ENCODE data around the gene INSYN2B. TPM values are rescaled to one million over a fixed set of nuclear protein-coding genes. Genes with fewer than 3 reads are reported as not detected.

The INSYN2B gene
- total RNA-seq, 2 experiments from 2014 or later: not detected

DNA sequence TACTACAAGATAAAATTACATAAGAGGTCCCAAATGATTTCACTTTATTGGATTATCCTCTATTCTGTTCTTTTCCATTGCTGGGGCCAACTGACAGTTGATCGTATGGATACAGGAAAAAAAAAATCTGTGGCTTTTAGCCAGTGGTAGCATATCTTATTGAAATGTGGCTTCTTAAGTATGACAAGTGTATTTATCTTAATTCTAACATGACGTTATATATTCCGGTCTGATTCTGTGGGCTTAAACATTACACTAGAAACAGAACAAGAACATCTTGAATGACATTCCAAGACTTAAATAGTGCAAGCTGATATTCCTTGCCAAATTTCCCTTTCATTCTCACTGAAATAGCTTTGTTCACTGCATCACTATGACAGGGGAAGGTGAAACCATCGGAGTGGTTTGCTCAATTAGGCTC lies 117.9 kb downstream of the INSYN2B start:
- ChIA-PET CTCF (no interaction called here), POLR2A (no interaction called here)
- Mint-ChIP-seq H3K4me1 (ENCODE audit: low read depth) (peaks cover 14% of the 10 kb centered on the region), H3K36me3 (ENCODE audit: low read depth) (peaks cover 30% of the 10 kb centered on the region), H3K27me3 (no peaks in the 10 kb centered on the region), H3K4me3 (no peak overlapping the region), H3K9me3 (no peaks in the 10 kb centered on the region), H3K27ac (no peak overlapping the region)
- no peak for DNase-seq
- ATAC-seq: no peak
- intact Hi-C loops (cut with micrococcal nuclease): no loop called here
- TF ChIP-seq, protein P1, sequence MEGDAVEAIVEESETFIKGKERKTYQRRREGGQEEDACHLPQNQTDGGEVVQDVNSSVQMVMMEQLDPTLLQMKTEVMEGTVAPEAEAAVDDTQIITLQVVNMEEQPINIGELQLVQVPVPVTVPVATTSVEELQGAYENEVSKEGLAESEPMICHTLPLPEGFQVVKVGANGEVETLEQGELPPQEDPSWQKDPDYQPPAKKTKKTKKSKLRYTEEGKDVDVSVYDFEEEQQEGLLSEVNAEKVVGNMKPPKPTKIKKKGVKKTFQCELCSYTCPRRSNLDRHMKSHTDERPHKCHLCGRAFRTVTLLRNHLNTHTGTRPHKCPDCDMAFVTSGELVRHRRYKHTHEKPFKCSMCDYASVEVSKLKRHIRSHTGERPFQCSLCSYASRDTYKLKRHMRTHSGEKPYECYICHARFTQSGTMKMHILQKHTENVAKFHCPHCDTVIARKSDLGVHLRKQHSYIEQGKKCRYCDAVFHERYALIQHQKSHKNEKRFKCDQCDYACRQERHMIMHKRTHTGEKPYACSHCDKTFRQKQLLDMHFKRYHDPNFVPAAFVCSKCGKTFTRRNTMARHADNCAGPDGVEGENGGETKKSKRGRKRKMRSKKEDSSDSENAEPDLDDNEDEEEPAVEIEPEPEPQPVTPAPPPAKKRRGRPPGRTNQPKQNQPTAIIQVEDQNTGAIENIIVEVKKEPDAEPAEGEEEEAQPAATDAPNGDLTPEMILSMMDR (IDR thresholded peaks at IDR 0.05): no peak

GRCh38 chr5:169861934-169862333 lies 118.4 kb downstream of the INSYN2B start:
- H3K4me1 Mint-ChIP-seq (ENCODE audit: low read depth): peaks cover 18% of the 10 kb centered on the region
- ATAC-seq: no peak

GRCh38 chr5:169861433-169861832 lies 118.9 kb downstream of the INSYN2B start:
- no peaks in the 10 kb centered on the region for H3K9me3 Mint-ChIP-seq
- TF ChIP-seq, protein P1 (IDR thresholded peaks at IDR 0.05): no peak
- no peak overlapping the region for H3K27ac Mint-ChIP-seq
- peaks cover 31% of the 10 kb centered on the region for H3K36me3 Mint-ChIP-seq (ENCODE audit: low read depth)
- POLR2A ChIA-PET: no interaction called here
- ATAC-seq (no peak), DNase-seq (no peak)
- peaks cover 21% of the 10 kb centered on the region for H3K4me1 Mint-ChIP-seq (ENCODE audit: low read depth)
- H3K27me3 Mint-ChIP-seq: no peaks in the 10 kb centered on the region
- intact Hi-C loops (cut with micrococcal nuclease): no loop called here
- CTCF ChIA-PET: no interaction called here
- no peak overlapping the region for H3K4me3 Mint-ChIP-seq

More at GRCh38 chr5:169861934-169862333, 118.4 kb downstream of the INSYN2B start:
- no peak for DNase-seq
- ChIA-PET POLR2A (no interaction called here), CTCF (no interaction called here)
- H3K9me3 Mint-ChIP-seq: no peaks in the 10 kb centered on the region
- no peak overlapping the region for H3K4me3 Mint-ChIP-seq
- intact Hi-C loops (cut with micrococcal nuclease): no loop called here
- no peak overlapping the region for H3K27ac Mint-ChIP-seq
- H3K36me3 Mint-ChIP-seq (ENCODE audit: low read depth): peaks cover 32% of the 10 kb centered on the region
- TF ChIP-seq, protein P1 (IDR thresholded peaks at IDR 0.05): no peak
- no peaks in the 10 kb centered on the region for H3K27me3 Mint-ChIP-seq

DNA sequence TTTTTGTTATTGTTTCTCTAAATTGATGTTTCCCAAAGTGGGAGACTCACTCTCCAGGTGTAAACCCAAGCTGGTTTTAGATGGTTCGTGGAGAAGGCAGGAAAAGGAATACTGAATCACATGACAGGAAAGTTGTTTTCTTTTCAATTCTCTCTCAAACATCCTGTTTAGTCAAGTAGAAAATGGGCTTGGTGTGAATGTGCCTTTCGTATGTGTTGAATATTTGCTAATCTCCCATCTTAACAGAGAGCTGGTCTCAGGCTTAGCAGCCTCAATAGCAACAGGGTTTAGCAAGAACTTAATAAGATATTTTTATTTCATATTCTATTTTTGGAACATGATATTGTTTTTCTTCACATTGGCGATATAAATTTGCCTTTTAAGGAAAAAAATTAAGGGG lies 119.7 kb downstream of the INSYN2B start:
- no peak for ATAC-seq
- POLR2A ChIA-PET: no interaction called here
- TF ChIP-seq, protein P1 (IDR thresholded peaks at IDR 0.05): no peak
- H3K27ac Mint-ChIP-seq: no peak overlapping the region
- intact Hi-C loops (cut with micrococcal nuclease): no loop called here
- peaks cover 37% of the 10 kb centered on the region for H3K36me3 Mint-ChIP-seq (ENCODE audit: low read depth)
- peaks cover 27% of the 10 kb centered on the region for H3K4me1 Mint-ChIP-seq (ENCODE audit: low read depth)
- H3K9me3 Mint-ChIP-seq: no peaks in the 10 kb centered on the region
- H3K4me3 Mint-ChIP-seq: no peak overlapping the region
- DNase-seq: no peak
- CTCF ChIA-PET: no interaction called here
- no peaks in the 10 kb centered on the region for H3K27me3 Mint-ChIP-seq

- ATAC-seq (peak; percentile 68), DNase-seq (no peak)
- Mint-ChIP-seq H3K27ac (no peak overlapping the region), H3K4me3 (no peak overlapping the region), H3K27me3 (no peaks in the 10 kb centered on the region), H3K4me1 (ENCODE audit: low read depth) (peaks cover 34% of the 10 kb centered on the region), H3K9me3 (peaks cover 16% of the 10 kb centered on the region), H3K36me3 (ENCODE audit: low read depth) (peaks cover 51% of the 10 kb centered on the region)
- ChIA-PET CTCF (no interaction called here), POLR2A (no interaction called here)
- TF ChIP-seq, protein P1 (IDR thresholded peaks at IDR 0.05): no peak
- intact Hi-C loops (cut with micrococcal nuclease): no loop called here
Measured at GRCh38 chr5:169856571-169856970, 123.7 kb downstream of the INSYN2B start.
